GM12892 (cell line): Measurements from ENCODE around the gene ZDHHC3.

Experiments used
- POLR2A ChIP-seq: IDR thresholded peaks from 2 replicates; pipeline ENCODE4 v1.6.1; 2011; ENCODE audit warnings: low read depth, low read length, control low read depth
- TAF1 ChIP-seq: IDR thresholded peaks from 2 replicates; pipeline ENCODE4 v1.6.1; 2011; ENCODE audit warnings: low read depth, mild to moderate bottlenecking, control low read depth, low read length, borderline replicate concordance

DNA sequence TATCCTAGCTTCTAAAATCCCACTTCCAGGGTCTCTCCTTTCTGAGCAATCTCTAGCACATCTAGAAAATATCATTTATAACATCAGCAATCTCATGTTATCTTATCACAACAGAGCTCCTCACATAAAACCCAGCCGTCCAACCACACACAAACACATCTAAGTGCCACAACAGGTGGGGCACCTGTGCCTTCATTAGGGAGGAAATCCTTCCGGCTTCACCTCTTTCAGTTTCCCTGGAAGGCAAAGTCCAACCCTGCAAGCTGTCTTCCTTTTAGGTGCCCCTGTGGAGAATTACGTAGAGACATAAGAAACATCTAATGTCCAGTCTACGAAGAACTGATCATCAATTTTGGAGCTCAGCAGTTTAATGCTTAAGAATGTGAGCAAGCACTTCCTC is 1.6 kb downstream of the ZDHHC3 start:
- TF ChIP-seq TAF1 (no peak), POLR2A (no peak)
